ENCODE data around the gene CALCOCO1.

DNA sequence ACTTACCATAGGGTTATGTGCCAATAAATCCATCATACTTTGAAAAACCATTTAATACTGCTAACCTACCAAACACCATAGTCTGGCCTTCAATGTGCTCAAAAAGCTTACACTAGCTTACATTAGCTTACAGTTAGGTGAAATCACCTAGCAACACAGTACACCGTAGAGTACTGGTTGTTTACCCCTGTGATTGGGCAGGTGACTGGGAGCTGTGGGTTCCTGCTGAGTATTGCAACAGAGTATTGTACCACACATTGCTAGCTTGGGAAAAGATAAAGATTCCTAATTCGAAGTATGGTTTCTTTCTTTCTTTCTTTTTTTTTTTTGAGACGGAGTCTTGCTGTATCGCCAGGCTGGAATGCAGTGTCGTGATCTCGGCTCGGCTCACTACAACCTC is 56.9 kb downstream of the CALCOCO1 start:
- TF ChIP-seq, protein P1, sequence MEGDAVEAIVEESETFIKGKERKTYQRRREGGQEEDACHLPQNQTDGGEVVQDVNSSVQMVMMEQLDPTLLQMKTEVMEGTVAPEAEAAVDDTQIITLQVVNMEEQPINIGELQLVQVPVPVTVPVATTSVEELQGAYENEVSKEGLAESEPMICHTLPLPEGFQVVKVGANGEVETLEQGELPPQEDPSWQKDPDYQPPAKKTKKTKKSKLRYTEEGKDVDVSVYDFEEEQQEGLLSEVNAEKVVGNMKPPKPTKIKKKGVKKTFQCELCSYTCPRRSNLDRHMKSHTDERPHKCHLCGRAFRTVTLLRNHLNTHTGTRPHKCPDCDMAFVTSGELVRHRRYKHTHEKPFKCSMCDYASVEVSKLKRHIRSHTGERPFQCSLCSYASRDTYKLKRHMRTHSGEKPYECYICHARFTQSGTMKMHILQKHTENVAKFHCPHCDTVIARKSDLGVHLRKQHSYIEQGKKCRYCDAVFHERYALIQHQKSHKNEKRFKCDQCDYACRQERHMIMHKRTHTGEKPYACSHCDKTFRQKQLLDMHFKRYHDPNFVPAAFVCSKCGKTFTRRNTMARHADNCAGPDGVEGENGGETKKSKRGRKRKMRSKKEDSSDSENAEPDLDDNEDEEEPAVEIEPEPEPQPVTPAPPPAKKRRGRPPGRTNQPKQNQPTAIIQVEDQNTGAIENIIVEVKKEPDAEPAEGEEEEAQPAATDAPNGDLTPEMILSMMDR (IDR thresholded peaks at IDR 0.05), result no peak
- no peak for TF ChIP-seq POLR2A (IDR thresholded peaks at IDR 0.05)
- TF ChIP-seq POLR2AphosphoS5 (IDR thresholded peaks at IDR 0.05), result no peak
- no peak for TF ChIP-seq EP300 (IDR thresholded peaks at IDR 0.05; ENCODE audit: low read depth)

Data from transverse colon (tissue), 4 donors.